A673 (cell line): Measurements from ENCODE around the gene IFNG. TPM values are rescaled to one million over a fixed set of nuclear protein-coding genes. Genes with fewer than 3 reads are reported as not detected.

Source experiments
- BruUV-seq: library from RNA; stranded (reverse); fragments of 400-500 nt; replicated peaks from 2 replicates; lab custom pipeline; 2021; lab: Mats Ljungman, UMichigan
- CTCF ChIA-PET: fragments of 300-600 bp; sonication (Branson Sonifier 250); formaldehyde crosslinking; loops from one replicate; lab custom pipeline; 2022; ENCODE audit warnings: antibody characterized with exemption; lab: Charles Lee
- POLR2A ChIA-PET: fragments of 300-600 bp; sonication (Branson Sonifier 250); formaldehyde crosslinking; loops from one replicate; lab custom pipeline; 2022; ENCODE audit warnings: antibody characterized with exemption; ENCODE audit not compliant: low non-redundant PET; lab: Charles Lee
- DNase-seq: peaks from one replicate; pipeline ENCODE4 v3.0.0-alpha.2; 2015; ENCODE audit warnings: low spot score
- H3K27ac ChIP-seq: fragments of 200-600 bp; sonication (generic); 2 replicates; pipeline ENCODE4 v1.5.1; 2016; ENCODE audit warnings: mixed run types, low read depth, mild to moderate bottlenecking, mixed read lengths, antibody characterized with exemption, low read length; ENCODE audit not compliant: poor library complexity, severe bottlenecking
- H3K27me3 ChIP-seq: fragments of 200-600 bp; sonication (generic); replicated peaks from 2 replicates; pipeline ENCODE4 v1.6.1; 2017; ENCODE audit warnings: mixed run types, low read depth, mild to moderate bottlenecking, mixed read lengths, antibody characterized with exemption, low read length; ENCODE audit not compliant: insufficient read depth, poor library complexity
- H3K36me3 ChIP-seq: fragments of 200-600 bp; sonication (generic); 2 replicates; pipeline ENCODE4 v1.6.1; 2016; ENCODE audit warnings: mixed run types, mild to moderate bottlenecking, mixed read lengths, antibody characterized with exemption, low read length; ENCODE audit not compliant: insufficient read depth, poor library complexity, severe bottlenecking
- H3K4me1 ChIP-seq: fragments of 200-600 bp; sonication (generic); 2 replicates; pipeline ENCODE4 v1.6.1; 2017; ENCODE audit warnings: mixed run types, mild to moderate bottlenecking, mixed read lengths, antibody characterized with exemption, low read length; ENCODE audit not compliant: insufficient read depth, poor library complexity, severe bottlenecking
- H3K4me3 ChIP-seq: fragments of 200-600 bp; sonication (generic); 2 replicates; pipeline ENCODE4 v1.5.1; 2016; ENCODE audit warnings: low read depth, mixed run types, mild to moderate bottlenecking, mixed read lengths, low read length; ENCODE audit not compliant: poor library complexity, severe bottlenecking
- H3K9me3 ChIP-seq: fragments of 200-600 bp; sonication (generic); 2 replicates; pipeline ENCODE4 v1.6.1; 2016; ENCODE audit warnings: mixed run types, low read depth, mild to moderate bottlenecking, mixed read lengths, antibody characterized with exemption, low read length; ENCODE audit not compliant: poor library complexity, severe bottlenecking
- EZH2 ChIP-seq: fragments of 200-600 bp; sonication (generic); IDR thresholded peaks from 2 replicates; pipeline ENCODE4 v1.6.1; 2017; ENCODE audit warnings: borderline replicate concordance, low read depth, mild to moderate bottlenecking, mixed read lengths, antibody characterized with exemption, low read length; ENCODE audit not compliant: poor library complexity, severe bottlenecking
- intact Hi-C: fragments of 100-400 bp; cut with micrococcal nuclease; formaldehyde crosslinking; loops from one replicate; pipeline ENCODE4 v1.10.0; 2022; ENCODE audit not compliant: unreplicated experiment
- total RNA-seq: library from RNA; stranded (reverse); gene quantifications from 2 replicates; pipeline ENCODE4 v1.2.3, GENCODE V29; 2021
- TF ChIP-seq, protein P1 (sequence below): fragments of 300-800, 200-600 bp; sonication (generic); conservative IDR thresholded peaks from 2 replicates; pipeline ENCODE4 v1.5.1; 2017; ENCODE audit warnings: low read depth, mild to moderate bottlenecking, antibody characterized with exemption, low read length, moderate library complexity, mixed read lengths

IFNG gene
- total RNA-seq, 1 experiment from 2014 or later = not detected

- no TSS peak for BruUV-seq
- ChIA-PET POLR2A (no interaction called here), CTCF (no interaction called here)
- H3K9me3 ChIP-seq = no peaks in the 10 kb centered on the region
- DNase-seq = no peak
- H3K4me1 ChIP-seq = no peaks in the 10 kb centered on the region
- intact Hi-C loops = no loop called here
- no peak for TF ChIP-seq EZH2
- TF ChIP-seq, protein P1, sequence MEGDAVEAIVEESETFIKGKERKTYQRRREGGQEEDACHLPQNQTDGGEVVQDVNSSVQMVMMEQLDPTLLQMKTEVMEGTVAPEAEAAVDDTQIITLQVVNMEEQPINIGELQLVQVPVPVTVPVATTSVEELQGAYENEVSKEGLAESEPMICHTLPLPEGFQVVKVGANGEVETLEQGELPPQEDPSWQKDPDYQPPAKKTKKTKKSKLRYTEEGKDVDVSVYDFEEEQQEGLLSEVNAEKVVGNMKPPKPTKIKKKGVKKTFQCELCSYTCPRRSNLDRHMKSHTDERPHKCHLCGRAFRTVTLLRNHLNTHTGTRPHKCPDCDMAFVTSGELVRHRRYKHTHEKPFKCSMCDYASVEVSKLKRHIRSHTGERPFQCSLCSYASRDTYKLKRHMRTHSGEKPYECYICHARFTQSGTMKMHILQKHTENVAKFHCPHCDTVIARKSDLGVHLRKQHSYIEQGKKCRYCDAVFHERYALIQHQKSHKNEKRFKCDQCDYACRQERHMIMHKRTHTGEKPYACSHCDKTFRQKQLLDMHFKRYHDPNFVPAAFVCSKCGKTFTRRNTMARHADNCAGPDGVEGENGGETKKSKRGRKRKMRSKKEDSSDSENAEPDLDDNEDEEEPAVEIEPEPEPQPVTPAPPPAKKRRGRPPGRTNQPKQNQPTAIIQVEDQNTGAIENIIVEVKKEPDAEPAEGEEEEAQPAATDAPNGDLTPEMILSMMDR = no peak
- no peaks in the 10 kb centered on the region for H3K27me3 ChIP-seq
- no peaks in the 10 kb centered on the region for H3K36me3 ChIP-seq
- no peak overlapping the region for H3K27ac ChIP-seq
- no peak overlapping the region for H3K4me3 ChIP-seq
Observed at GRCh38 chr12:68138480-68138879, 21.1 kb downstream of the IFNG start.

DNA sequence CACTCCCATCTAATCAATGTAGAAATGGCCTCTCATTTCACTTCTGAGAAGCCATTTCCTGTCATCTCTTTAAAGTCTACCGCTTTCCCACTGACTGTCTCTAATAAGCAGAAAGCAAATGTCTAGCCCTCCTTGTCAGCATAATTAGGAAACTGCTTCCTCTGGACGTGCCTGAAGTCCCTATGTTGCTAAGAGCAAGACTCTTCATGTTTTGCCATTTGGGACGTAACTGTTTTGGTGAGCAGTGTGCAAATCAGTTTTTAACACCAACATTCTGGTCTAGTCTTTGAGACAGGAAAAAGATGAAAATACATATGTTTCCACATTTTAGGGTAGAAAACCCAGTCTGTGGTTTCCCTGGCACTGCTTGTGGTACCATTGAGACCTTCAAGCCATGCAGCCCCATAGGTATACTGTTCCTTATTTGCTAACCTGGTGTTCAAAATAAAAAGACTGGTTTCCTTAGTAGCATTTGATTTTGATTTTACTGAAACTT is 22.2 kb downstream of the IFNG start:
- intact Hi-C loops = no loop called here
- CTCF ChIA-PET = no interaction called here
- no TSS peak for BruUV-seq
- no peaks in the 10 kb centered on the region for H3K4me1 ChIP-seq
- no peak overlapping the region for H3K27ac ChIP-seq
- no peak for DNase-seq
- H3K36me3 ChIP-seq = no peaks in the 10 kb centered on the region
- no peaks in the 10 kb centered on the region for H3K27me3 ChIP-seq
- POLR2A ChIA-PET = no interaction called here
- no peaks in the 10 kb centered on the region for H3K9me3 ChIP-seq
- no peak overlapping the region for H3K4me3 ChIP-seq
- TF ChIP-seq EZH2 = no peak
- TF ChIP-seq, protein P1 = no peak

- intact Hi-C loops = no loop called here
- no peaks in the 10 kb centered on the region for H3K36me3 ChIP-seq
- H3K4me3 ChIP-seq = no peak overlapping the region
- H3K4me1 ChIP-seq = no peaks in the 10 kb centered on the region
- ChIA-PET POLR2A (no interaction called here), CTCF (no interaction called here)
- no TSS peak for BruUV-seq
- H3K27ac ChIP-seq = no peak overlapping the region
- no peaks in the 10 kb centered on the region for H3K9me3 ChIP-seq
- no peak for DNase-seq
- TF ChIP-seq, protein P1 = no peak
- no peak for TF ChIP-seq EZH2
- H3K27me3 ChIP-seq = no peaks in the 10 kb centered on the region
Observed at GRCh38 chr12:68135520-68135919, 24.0 kb downstream of the IFNG start.
